Testis (tissue), 3 donors: ENCODE measurements around the gene CHRNA1. TPM values are rescaled to one million over a fixed set of nuclear protein-coding genes. Genes with fewer than 3 reads are reported as not detected.

Experiments
- DNase-seq: peaks from one replicate; pipeline ENCODE4 v3.0.0-alpha.2; 2019
- H3K27ac ChIP-seq, 2 donors: fragments of 200-600 bp; sonication (generic); one replicate each; pipeline ENCODE4 v1.5.1; 2019
- H3K27me3 ChIP-seq: fragments of 200-600 bp; sonication (generic); one replicate; pipeline ENCODE4 v1.5.1; 2019
- H3K36me3 ChIP-seq: fragments of 200-600 bp; sonication (generic); one replicate; pipeline ENCODE4 v1.5.1; 2017; ENCODE audit warnings: low read depth; ENCODE audit errors: missing control alignments
- H3K4me1 ChIP-seq: fragments of 200-600 bp; sonication (generic); one replicate; pipeline ENCODE4 v1.5.1; 2019
- H3K4me3 ChIP-seq, 2 donors: fragments of 200-600 bp; sonication (generic); one replicate each; pipeline ENCODE4 v1.5.1; 2017 to 2019
- H3K9me3 ChIP-seq: fragments of 200-600 bp; sonication (generic); one replicate; pipeline ENCODE4 v1.5.1; 2017
- CTCF ChIP-seq, 3 experiments: fragments of 450-650 bp in 2 of 3; fragments of 200-600 bp in 1 of 3; sonication (generic) in 1 of 3; IDR thresholded peaks; one replicate each; pipeline ENCODE4 v1.5.1; 2016 to 2019; ENCODE audit warnings: antibody characterized with exemption in 3 of 3, mild to moderate bottlenecking in 2 of 3, moderate library complexity in 1 of 3
- POLR2A ChIP-seq: fragments of 450-650 bp; IDR thresholded peaks from one replicate; pipeline ENCODE4 v1.6.1; 2017; ENCODE audit warnings: antibody characterized with exemption, mild to moderate bottlenecking, moderate library complexity
- WGBS, 2 donors: methylation state at CpG; one replicate each; pipeline ENCODE4 v1.1.5; 2018; 5-methylcytosine and 5-hydroxymethylcytosine counted together
- intact Hi-C: fragments of 100-400 bp; cut with DNase I; formaldehyde crosslinking; loops from one replicate; pipeline ENCODE4 v1.15.1; 2023; ENCODE audit warnings: low total_unique reads
- polyA plus RNA-seq: library from polyadenylated mRNA; stranded (reverse); fragments of 350-450 nt; fragmentation: Illumina TruSeq; extraction: RNeasy Lipid Tissue Mini Kit (QIAGEN cat#74804); gene quantifications from one replicate; pipeline ENCODE4 v1.2.3, GENCODE V29; 2014; ENCODE audit warnings: low read depth, low replicate concordance; ENCODE audit not compliant: insufficient read depth
- total RNA-seq, 2 donors: library from RNA; depleted of rRNA; stranded (reverse); fragments of >200 nt; gene quantifications; one replicate each; pipeline ENCODE4 v1.2.3, GENCODE V29; 2016

Gene CHRNA1
- total and polyA plus RNA-seq, 3 donors from 2014 or later: 0.25 to 2.7 (median 1.2) TPM

- no peak for TF ChIP-seq CTCF (IDR thresholded peaks at IDR 0.05)
- TF ChIP-seq POLR2A: no peak
- H3K4me3 ChIP-seq: no peak overlapping the region
- intact Hi-C loops: no loop called here
- WGBS, 2 donors: 59 to 68% methylated on average over 2 of the region's 2 CpGs
- H3K4me1 ChIP-seq: no peaks in the 10 kb centered on the region
- H3K27ac ChIP-seq: no peak overlapping the region
- no peaks in the 10 kb centered on the region for H3K9me3 ChIP-seq
- no peaks in the 10 kb centered on the region for H3K27me3 ChIP-seq
- DNase-seq: no peak
- no peaks in the 10 kb centered on the region for H3K36me3 ChIP-seq
These were observed 8.9 kb upstream of the CHRNA1 start for GRCh38 chr2:174773215-174773614.

GRCh38 chr2:174772472-174772801 lies 8.2 kb upstream of the CHRNA1 start:
- intact Hi-C loops: no loop called here
- H3K4me1 ChIP-seq: no peaks in the 10 kb centered on the region
- TF ChIP-seq POLR2A (no peak), CTCF (IDR thresholded peaks at IDR 0.05) (no peak)
- no peak overlapping the region for H3K27ac ChIP-seq
- H3K9me3 ChIP-seq: no peaks in the 10 kb centered on the region
- H3K36me3 ChIP-seq: no peaks in the 10 kb centered on the region
- DNase-seq: no peak
- no peaks in the 10 kb centered on the region for H3K27me3 ChIP-seq
- no peak overlapping the region for H3K4me3 ChIP-seq
- 73 to 83% methylated on average over 5 of the region's 5 CpGs for WGBS, 2 donors

GRCh38 chr2:174771631-174772471 lies 7.6 kb upstream of the CHRNA1 start:
- TF ChIP-seq POLR2A: no peak
- TF ChIP-seq CTCF (IDR thresholded peaks at IDR 0.05): peak; percentile 65 to 78 (median 66)
- Histone ChIP-seq H3K27ac (no peak overlapping the region), H3K4me3 (no peak overlapping the region), H3K27me3 (no peaks in the 10 kb centered on the region), H3K4me1 (no peaks in the 10 kb centered on the region), H3K36me3 (no peaks in the 10 kb centered on the region), H3K9me3 (no peaks in the 10 kb centered on the region)
- peak; percentile 86 for DNase-seq
- intact Hi-C loops: no loop called here
- WGBS, 2 donors: 42 to 52% methylated on average over 11 to 14 of the region's 14 CpGs

GRCh38 chr2:174771136-174771535 lies 6.9 kb upstream of the CHRNA1 start:
- H3K9me3 ChIP-seq: no peaks in the 10 kb centered on the region
- DNase-seq: no peak
- H3K4me3 ChIP-seq: no peak overlapping the region
- intact Hi-C loops: no loop called here
- WGBS, 2 donors: 79 to 80% methylated on average over 3 of the region's 3 CpGs
- H3K27ac ChIP-seq: no peak overlapping the region
- TF ChIP-seq CTCF (IDR thresholded peaks at IDR 0.05): no peak
- TF ChIP-seq POLR2A: no peak
- H3K27me3 ChIP-seq: no peaks in the 10 kb centered on the region
- H3K36me3 ChIP-seq: no peaks in the 10 kb centered on the region
- H3K4me1 ChIP-seq: no peaks in the 10 kb centered on the region

- Histone ChIP-seq H3K4me3 (no peak overlapping the region), H3K4me1 (no peaks in the 10 kb centered on the region), H3K27me3 (no peaks in the 10 kb centered on the region), H3K27ac (no peak overlapping the region), H3K36me3 (no peaks in the 10 kb centered on the region), H3K9me3 (no peaks in the 10 kb centered on the region)
- 82 to 88% methylated on average over 9 of the region's 9 CpGs for WGBS, 2 donors
- no peak for TF ChIP-seq CTCF (IDR thresholded peaks at IDR 0.05)
- TF ChIP-seq POLR2A: no peak
- intact Hi-C loops: loop anchor here (5.0 kb wide), 1 partner anchor 219 kb away; no protein-coding TSS in a partner anchor
- DNase-seq: no peak
These were observed 4.3 kb upstream of the CHRNA1 start for GRCh38 chr2:174768557-174768956.
